ENCODE results near the gene IGFBP4.

The IGFBP4 gene

GRCh38 chr17:40432864-40433528, 10.3 kb upstream of the IGFBP4 start:
- no peak for DNase-seq (ENCODE audit: low read depth)

- DNase-seq (ENCODE audit: low read depth), result no peak
These were observed 9.5 kb upstream of the IGFBP4 start for GRCh38 chr17:40433551-40434415.

GRCh38 chr17:40436636-40437035, 6.6 kb upstream of the IGFBP4 start:
- DNase-seq (ENCODE audit: low read depth), result no peak

GRCh38 chr17:40437095-40437732, 6.0 kb upstream of the IGFBP4 start:
- DNase-seq (ENCODE audit: low read depth), result no peak

GRCh38 chr17:40440166-40440565, 3.1 kb upstream of the IGFBP4 start:
- no peak for DNase-seq (ENCODE audit: low read depth)

- DNase-seq (ENCODE audit: low read depth), result no peak
These were observed 656 bp upstream of the IGFBP4 start for GRCh38 chr17:40442392-40443195.

GRCh38 chr17:40443988-40444899, 994 bp downstream of the IGFBP4 start:
- DNase-seq (ENCODE audit: low read depth), result no peak

- no peak for DNase-seq (ENCODE audit: low read depth)
These were observed 2.7 kb downstream of the IGFBP4 start for GRCh38 chr17:40445751-40446468.

- no peak for DNase-seq (ENCODE audit: low read depth)
These were observed 3.9 kb downstream of the IGFBP4 start for GRCh38 chr17:40447148-40447644.

- DNase-seq (ENCODE audit: low read depth), result no peak
These were observed 4.6 kb downstream of the IGFBP4 start for GRCh38 chr17:40447806-40448205.

- no peak for DNase-seq (ENCODE audit: low read depth)
These were observed 5.0 kb downstream of the IGFBP4 start for GRCh38 chr17:40448213-40448638.

- DNase-seq (ENCODE audit: low read depth), result no peak
These were observed 5.5 kb downstream of the IGFBP4 start for GRCh38 chr17:40448639-40449261.

- peak; percentile 12 for DNase-seq (ENCODE audit: low read depth)
These were observed 6.9 kb downstream of the IGFBP4 start for GRCh38 chr17:40450175-40450574.

GRCh38 chr17:40451420-40451819, 8.2 kb downstream of the IGFBP4 start:
- DNase-seq (ENCODE audit: low read depth), result no peak

- DNase-seq (ENCODE audit: low read depth), result no peak
These were observed 9.1 kb downstream of the IGFBP4 start for GRCh38 chr17:40452216-40452787.

GRCh38 chr17:40452921-40453378, 9.7 kb downstream of the IGFBP4 start:
- DNase-seq (ENCODE audit: low read depth), result no peak

GRCh38 chr17:40453881-40454612, 10.8 kb downstream of the IGFBP4 start:
- no peak for DNase-seq (ENCODE audit: low read depth)

- DNase-seq (ENCODE audit: low read depth), result no peak
These were observed 11.4 kb downstream of the IGFBP4 start for GRCh38 chr17:40454613-40454995.
